ENCODE results near the gene NXPE3. TPM values are rescaled to one million over a fixed set of nuclear protein-coding genes. Genes with fewer than 3 reads are reported as not detected.
A peak's percentile ranks its signal among the peaks of the same experiment; 100 is the strongest.

NXPE3 gene
- total and polyA plus RNA-seq, 9 of the 15 experiments (the other 6 are each of a cell fraction or from before 2014, with no cell fraction given): 0.25 to 2.5 (median 0.95) TPM

- TF ChIP-seq PRDM10 (IDR thresholded peaks at IDR 0.05; ENCODE audit: partially characterized antibody): no peak
- no peak for TF ChIP-seq TCF7L2 (IDR thresholded peaks at IDR 0.05; ENCODE audit: low read depth, low read length)
- TF ChIP-seq HNRNPLL (IDR thresholded peaks at IDR 0.05; ENCODE audit: low read depth, low read length, poor library complexity, severe bottlenecking): no peak
- TF ChIP-seq FOXO4 (CRISPR knock-in tag; IDR thresholded peaks at IDR 0.05): no peak
- no peak for TF ChIP-seq ZC3H11A (IDR thresholded peaks at IDR 0.05; ENCODE audit: low read depth, low read length)
- no peak for TF ChIP-seq CXXC5 (CRISPR knock-in tag; IDR thresholded peaks at IDR 0.05)
- TF ChIP-seq CUX1 (CRISPR knock-in tag; IDR thresholded peaks at IDR 0.05): no peak
- TF ChIP-seq L3MBTL2 (IDR thresholded peaks at IDR 0.05): peak; percentile 80
- no peak for TF ChIP-seq POLR2H (tag; IDR thresholded peaks at IDR 0.05; ENCODE audit: low read depth)
- peak; percentile 92 for TF ChIP-seq MAFF (IDR thresholded peaks at IDR 0.05; ENCODE audit: low read length)
- no peak for TF ChIP-seq SNRNP70 (optimal IDR thresholded peaks at IDR 0.05; ENCODE audit: low read depth, low read length)
- TF ChIP-seq VEZF1 (CRISPR knock-in tag; IDR thresholded peaks at IDR 0.05): no peak
- TF ChIP-seq NFE2 (IDR thresholded peaks at IDR 0.05; ENCODE audit: low read depth): peak; percentile 93
- no peak for TF ChIP-seq HDAC1 (IDR thresholded peaks at IDR 0.05)
- no peak for TF ChIP-seq RBM22 (IDR thresholded peaks at IDR 0.05; ENCODE audit: low read depth, low read length, poor library complexity, severe bottlenecking)
- TF ChIP-seq YY1 (IDR thresholded peaks at IDR 0.05; ENCODE audit: borderline replicate concordance in 1 of 3, control insufficient read depth in 1 of 3, extremely low read depth in 1 of 3, insufficient read depth in 3 of 3, insufficient read length in 1 of 3, insufficient replicate concordance in 2 of 3, low read depth in 1 of 3, low read length in 2 of 3): no peak
Observed at GRCh38 chr3:101780661-101781060, 1.6 kb downstream of the NXPE3 start (continued).

All from K562 (cell line).